ENCODE measurements around the gene CNTN1.

Gene CNTN1

DNA sequence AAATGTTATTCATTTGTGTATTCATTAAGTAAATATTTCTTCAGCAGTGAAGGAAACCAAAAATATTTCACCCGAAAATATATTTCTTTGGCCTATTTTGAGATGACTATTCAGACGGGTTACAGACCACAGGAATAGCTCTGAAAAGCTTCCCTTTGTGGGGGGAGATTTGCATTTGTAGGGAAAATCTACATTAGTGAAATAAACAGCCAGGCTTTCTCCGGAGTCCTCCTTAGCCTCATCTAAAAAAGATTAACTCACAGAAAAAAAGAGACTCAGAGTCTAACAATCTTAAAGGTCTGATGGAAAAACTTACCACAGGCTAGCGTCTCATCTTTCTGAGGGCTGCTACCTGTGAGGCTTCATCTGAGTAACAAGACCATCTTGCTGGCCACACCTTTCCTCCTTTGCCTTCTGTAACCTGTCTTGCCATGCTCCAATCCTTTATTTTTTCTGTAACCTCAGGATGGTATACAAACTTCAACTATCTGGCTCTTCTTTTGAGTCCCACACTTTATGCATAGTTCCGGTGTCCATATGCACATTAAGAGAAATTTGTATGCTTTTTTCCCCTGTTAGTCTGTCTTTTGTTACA, 100.7 kb downstream of the CNTN1 start:
- no peak for DNase-seq (ENCODE audit: low spot score)
- ChIA-PET CTCF (no interaction called here), POLR2A (ENCODE audit: low non-redundant PET) (no interaction called here)
- no peak overlapping the region for H3K27ac ChIP-seq
- no peak for TF ChIP-seq CTCF (conservative IDR thresholded peaks at IDR 0.05; ENCODE audit: low read depth)

- CTCF ChIA-PET: no interaction called here
- DNase-seq (ENCODE audit: low spot score): no peak
- no peak for TF ChIP-seq CTCF (conservative IDR thresholded peaks at IDR 0.05; ENCODE audit: low read depth)
- H3K27ac ChIP-seq: no peak overlapping the region
- POLR2A ChIA-PET (ENCODE audit: low non-redundant PET): no interaction called here
These were observed 101.2 kb downstream of the CNTN1 start for GRCh38 chr12:40793471-40793870.

DNA sequence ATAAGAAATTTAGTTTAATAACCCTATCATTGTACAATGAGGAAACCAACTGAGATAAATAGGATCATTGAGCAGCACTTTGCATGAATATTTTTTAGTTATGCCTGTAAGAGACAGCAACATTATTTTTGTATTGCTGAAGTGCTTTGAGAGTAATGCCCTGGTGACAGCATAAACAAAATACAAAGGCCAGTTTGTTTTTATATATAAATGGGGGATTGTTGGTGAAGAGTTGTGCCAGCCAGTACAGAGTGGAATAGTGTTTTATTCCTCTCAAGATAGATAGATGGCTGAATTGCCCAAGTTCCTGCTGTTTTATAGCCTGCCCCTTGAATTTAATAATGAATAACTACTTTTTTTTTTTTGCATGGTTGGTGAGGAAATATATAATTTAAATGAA, 101.8 kb downstream of the CNTN1 start:
- TF ChIP-seq CTCF (conservative IDR thresholded peaks at IDR 0.05; ENCODE audit: low read depth): no peak
- CTCF ChIA-PET: no interaction called here
- DNase-seq (ENCODE audit: low spot score): no peak
- POLR2A ChIA-PET (ENCODE audit: low non-redundant PET): no interaction called here
- H3K27ac ChIP-seq: no peak overlapping the region

DNA sequence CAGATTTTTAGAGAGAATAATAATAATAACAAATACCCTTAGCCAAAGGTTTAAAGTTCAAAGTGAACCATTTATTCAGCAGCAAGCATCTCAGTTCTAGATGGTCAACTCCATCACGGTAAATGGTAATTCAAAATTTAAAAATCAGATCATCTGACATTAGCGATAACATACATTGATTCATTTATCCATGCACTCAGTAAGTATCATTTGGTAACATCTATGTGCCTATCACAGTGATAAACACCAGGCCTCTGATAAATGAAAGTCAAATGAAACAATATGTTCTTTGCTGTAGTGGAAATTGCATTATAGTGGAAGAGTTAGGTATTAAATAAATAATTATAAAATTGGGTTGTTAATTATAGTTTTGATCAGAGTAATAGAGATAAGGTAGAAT, 108.8 kb downstream of the CNTN1 start:
- DNase-seq (ENCODE audit: low spot score): no peak
- POLR2A ChIA-PET (ENCODE audit: low non-redundant PET): no interaction called here
- TF ChIP-seq CTCF (conservative IDR thresholded peaks at IDR 0.05; ENCODE audit: low read depth): no peak
- CTCF ChIA-PET: no interaction called here
- no peak overlapping the region for H3K27ac ChIP-seq

DNA sequence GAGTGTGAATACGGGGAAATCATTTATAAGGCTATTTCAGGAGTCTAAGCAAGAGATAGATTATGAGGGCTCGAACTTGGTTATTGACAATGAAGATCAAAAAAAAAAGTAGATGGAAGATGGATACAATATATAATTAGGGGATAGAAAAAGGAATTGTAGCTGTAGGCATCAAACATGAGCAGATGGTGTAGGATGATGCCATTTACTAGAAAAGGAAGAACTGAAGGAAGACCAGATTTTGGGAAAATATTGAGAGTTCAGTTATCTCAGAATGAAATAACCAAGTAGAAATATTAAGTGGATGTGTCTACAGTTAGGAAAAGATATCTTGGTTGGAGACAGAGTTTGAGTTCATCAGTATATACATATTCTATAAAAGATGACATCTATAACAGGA, 109.6 kb downstream of the CNTN1 start:
- POLR2A ChIA-PET (ENCODE audit: low non-redundant PET): no interaction called here
- TF ChIP-seq CTCF (conservative IDR thresholded peaks at IDR 0.05; ENCODE audit: low read depth): no peak
- DNase-seq (ENCODE audit: low spot score): no peak
- CTCF ChIA-PET: no interaction called here
- H3K27ac ChIP-seq: no peak overlapping the region

DNA sequence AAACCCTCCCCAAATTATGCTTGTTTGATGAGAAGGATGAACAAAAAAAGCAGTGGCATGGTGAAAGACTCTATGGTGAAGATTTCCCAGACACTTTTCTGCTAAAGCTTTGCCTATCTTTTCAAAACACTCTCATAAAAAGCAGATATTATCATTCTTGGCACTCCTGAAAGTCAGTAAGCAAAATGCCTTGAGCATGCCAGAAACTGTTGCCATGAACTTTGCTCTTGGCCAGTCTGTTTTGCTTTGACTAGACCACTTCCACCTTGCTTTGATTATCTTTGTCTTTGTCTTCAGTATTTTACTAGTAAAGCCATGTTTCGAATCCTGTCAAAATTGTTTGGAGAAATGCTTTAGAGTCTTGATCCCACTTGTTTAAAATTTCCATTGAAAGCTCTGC, 110.4 kb downstream of the CNTN1 start:
- CTCF ChIA-PET: no interaction called here
- no peak overlapping the region for H3K27ac ChIP-seq
- no peak for DNase-seq (ENCODE audit: low spot score)
- no peak for TF ChIP-seq CTCF (conservative IDR thresholded peaks at IDR 0.05; ENCODE audit: low read depth)
- POLR2A ChIA-PET (ENCODE audit: low non-redundant PET): no interaction called here
